HAP-1 (cell line): Measurements from ENCODE around the gene AGER.
A peak's percentile ranks its signal among the peaks of the same experiment; 100 is the strongest.
"Not testable (repeated sequence)": the region's sequence is repeated elsewhere in the genome, so short reads cannot be mapped to it uniquely, and the experiment has no call there.

Experiments
- DNase-seq, 2 experiments: peaks; one replicate each; pipeline ENCODE4 v3.0.0-alpha.2; 2016 to 2020; ENCODE audit warnings: low spot score in 2 of 2
- H3K27me3 ChIP-seq: fragments of 250-450 bp; sonication (Bioruptor Pico); 2 replicates; pipeline ENCODE4 v1.5.1; 2020; ENCODE audit warnings: low read depth, mild to moderate bottlenecking, moderate library complexity
- H3K36me3 ChIP-seq: fragments of 250-450 bp; sonication (Bioruptor Pico); replicated peaks from 2 replicates; pipeline ENCODE4 v1.5.1; 2020; ENCODE audit warnings: mild to moderate bottlenecking
- H3K4me1 ChIP-seq: fragments of 250-450 bp; sonication (Bioruptor Pico); 2 replicates; pipeline ENCODE4 v1.5.1; 2020; ENCODE audit warnings: mild to moderate bottlenecking
- H3K4me3 ChIP-seq: fragments of 250-450 bp; sonication (Bioruptor Pico); 2 replicates; pipeline ENCODE4 v1.5.1; 2020; ENCODE audit warnings: mild to moderate bottlenecking, moderate library complexity
- H3K9me3 ChIP-seq: fragments of 250-450 bp; sonication (Bioruptor Pico); 2 replicates; pipeline ENCODE4 v1.5.1; 2020; ENCODE audit warnings: mild to moderate bottlenecking, moderate library complexity
- in situ Hi-C: fragments of 300-500 bp; cut with MboI; formaldehyde crosslinking; loops from 3 replicates; pipeline ENCODE4 v1.14.3; 2020; ENCODE audit warnings: low sequenced_read_pairs, inconsistent platforms, mixed read lengths

The AGER gene

GRCh38 chr6:32187009-32187709 is 3.1 kb upstream of the AGER start:
- no peak overlapping the region for H3K4me3 ChIP-seq
- H3K36me3 ChIP-seq, result peaks cover 31% of the 10 kb centered on the region
- no peaks in the 10 kb centered on the region for H3K27me3 ChIP-seq
- no peaks in the 10 kb centered on the region for H3K9me3 ChIP-seq
- H3K4me1 ChIP-seq, result peaks cover 5% of the 10 kb centered on the region; the same call in 1 of the 2 replicates
- in situ Hi-C loops, result no loop called here
- DNase-seq, result no peak

- H3K27me3 ChIP-seq, H3K4me1 ChIP-seq, H3K9me3 ChIP-seq, DNase-seq, in situ Hi-C loops, H3K4me3 ChIP-seq: not testable (repeated sequence)
- H3K36me3 ChIP-seq, result peaks cover 32% of the 10 kb centered on the region
Observed at GRCh38 chr6:32186151-32186840, 2.2 kb upstream of the AGER start.

GRCh38 chr6:32185681-32186131 is 1.7 kb upstream of the AGER start:
- H3K27me3 ChIP-seq, H3K4me3 ChIP-seq, H3K9me3 ChIP-seq, in situ Hi-C loops, H3K4me1 ChIP-seq: not testable (repeated sequence)
- H3K36me3 ChIP-seq, result peaks cover 38% of the 10 kb centered on the region
- DNase-seq, result peak; percentile 29 to 79

GRCh38 chr6:32183483-32184083 is 470 bp downstream of the AGER start:
- in situ Hi-C loops, result no loop called here
- Histone ChIP-seq H3K27me3 (no peaks in the 10 kb centered on the region), H3K9me3 (no peaks in the 10 kb centered on the region), H3K4me3 (no peak overlapping the region), H3K36me3 (peaks cover 45% of the 10 kb centered on the region), H3K4me1 (peaks cover 1% of the 10 kb centered on the region; the same call in 1 of the 2 replicates)
- no peak for DNase-seq

- Histone ChIP-seq H3K36me3 (peaks cover 40% of the 10 kb centered on the region), H3K4me1 (no peaks in the 10 kb centered on the region), H3K9me3 (no peaks in the 10 kb centered on the region), H3K4me3 (no peak overlapping the region), H3K27me3 (no peaks in the 10 kb centered on the region)
- in situ Hi-C loops, result no loop called here
- no peak for DNase-seq
Observed at GRCh38 chr6:32183030-32183429, 1.0 kb downstream of the AGER start.

- Histone ChIP-seq H3K27me3 (no peaks in the 10 kb centered on the region), H3K4me1 (no peaks in the 10 kb centered on the region), H3K36me3 (peaks cover 35% of the 10 kb centered on the region), H3K9me3 (no peaks in the 10 kb centered on the region), H3K4me3 (no peak overlapping the region)
- in situ Hi-C loops, result no loop called here
- no peak for DNase-seq
Observed at GRCh38 chr6:32182555-32182981, 1.5 kb downstream of the AGER start.

- Histone ChIP-seq H3K27me3 (no peaks in the 10 kb centered on the region), H3K9me3 (no peaks in the 10 kb centered on the region), H3K4me1 (peaks cover 4% of the 10 kb centered on the region; the same call in 1 of the 2 replicates), H3K36me3 (peaks cover 30% of the 10 kb centered on the region), H3K4me3 (no peak overlapping the region)
- no peak for DNase-seq
- in situ Hi-C loops, result no loop called here
Observed at GRCh38 chr6:32181915-32182529, 2.0 kb downstream of the AGER start.

GRCh38 chr6:32181148-32181702 is 2.8 kb downstream of the AGER start:
- in situ Hi-C loops, result no loop called here
- no peak for DNase-seq
- H3K4me1 ChIP-seq, result peaks cover 12% of the 10 kb centered on the region

GRCh38 chr6:32179766-32180405 is 4.2 kb downstream of the AGER start:
- DNase-seq, result no peak
- H3K4me1 ChIP-seq, result peaks cover 18% of the 10 kb centered on the region
- H3K36me3 ChIP-seq, result peaks cover 19% of the 10 kb centered on the region
- H3K27me3 ChIP-seq, result no peaks in the 10 kb centered on the region
- H3K9me3 ChIP-seq, result no peaks in the 10 kb centered on the region
- in situ Hi-C loops, result no loop called here
- H3K4me3 ChIP-seq, result no peak overlapping the region

More at GRCh38 chr6:32181148-32181702, 2.8 kb downstream of the AGER start:
- Histone ChIP-seq H3K36me3 (peaks cover 22% of the 10 kb centered on the region), H3K4me3 (no peak overlapping the region), H3K27me3 (no peaks in the 10 kb centered on the region), H3K9me3 (no peaks in the 10 kb centered on the region)

- Histone ChIP-seq H3K4me3 (peak overlapping the region; percentile 86), H3K9me3 (no peaks in the 10 kb centered on the region), H3K27me3 (no peaks in the 10 kb centered on the region), H3K36me3 (peaks cover 15% of the 10 kb centered on the region), H3K4me1 (peaks cover 19% of the 10 kb centered on the region)
- in situ Hi-C loops, result no loop called here
- DNase-seq, result no peak
Observed at GRCh38 chr6:32178547-32179440, 5.3 kb downstream of the AGER start.

GRCh38 chr6:32177788-32178546 is 6.1 kb downstream of the AGER start, which contains the start of gene RNF5:
RNF5 (plus strand) TSS chr6:32178405; CDS start chr6:32178512, 107 bp downstream.
- peaks cover 15% of the 10 kb centered on the region for H3K36me3 ChIP-seq
- no peaks in the 10 kb centered on the region for H3K27me3 ChIP-seq
- DNase-seq, result peak; percentile 97 to 100
- H3K4me1 ChIP-seq, result peaks cover 19% of the 10 kb centered on the region
- H3K4me3 ChIP-seq, result peak within 1 kb of the TSS; percentile 86
- H3K9me3 ChIP-seq, result no peaks in the 10 kb centered on the region
- in situ Hi-C loops, result no loop called here
